HG03469 (cell line): Measurements from ENCODE around the gene LRSAM1.

Experiments used
- ATAC-seq: cut with Tn5 transposase; IDR thresholded peaks from one replicate; pipeline ENCODE4 v1.9.1; 2021; ENCODE audit warnings: mild to moderate bottlenecking, moderate library complexity, moderate number of reproducible peaks; ENCODE audit not compliant: unreplicated experiment

Gene LRSAM1

DNA sequence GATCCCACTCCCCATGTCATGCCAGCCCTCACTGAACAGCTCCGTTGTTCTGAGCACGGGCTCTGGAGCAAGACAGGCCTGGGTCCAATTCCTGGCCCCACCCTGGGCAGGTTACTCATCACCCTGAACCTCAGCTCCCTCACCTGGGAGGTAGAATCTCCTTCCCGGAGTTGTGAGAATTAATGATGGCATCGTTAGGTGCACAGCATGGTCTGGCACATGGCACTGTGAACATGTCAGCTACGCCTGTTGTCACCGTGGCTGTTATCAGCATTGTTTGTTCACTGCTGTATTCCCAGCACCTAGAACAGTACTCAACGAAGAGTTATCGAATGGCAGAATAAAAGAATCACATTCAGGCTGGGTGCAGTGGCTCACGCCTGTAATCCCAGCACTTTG is 43.0 kb downstream of the LRSAM1 start:
- no peak for ATAC-seq

DNA sequence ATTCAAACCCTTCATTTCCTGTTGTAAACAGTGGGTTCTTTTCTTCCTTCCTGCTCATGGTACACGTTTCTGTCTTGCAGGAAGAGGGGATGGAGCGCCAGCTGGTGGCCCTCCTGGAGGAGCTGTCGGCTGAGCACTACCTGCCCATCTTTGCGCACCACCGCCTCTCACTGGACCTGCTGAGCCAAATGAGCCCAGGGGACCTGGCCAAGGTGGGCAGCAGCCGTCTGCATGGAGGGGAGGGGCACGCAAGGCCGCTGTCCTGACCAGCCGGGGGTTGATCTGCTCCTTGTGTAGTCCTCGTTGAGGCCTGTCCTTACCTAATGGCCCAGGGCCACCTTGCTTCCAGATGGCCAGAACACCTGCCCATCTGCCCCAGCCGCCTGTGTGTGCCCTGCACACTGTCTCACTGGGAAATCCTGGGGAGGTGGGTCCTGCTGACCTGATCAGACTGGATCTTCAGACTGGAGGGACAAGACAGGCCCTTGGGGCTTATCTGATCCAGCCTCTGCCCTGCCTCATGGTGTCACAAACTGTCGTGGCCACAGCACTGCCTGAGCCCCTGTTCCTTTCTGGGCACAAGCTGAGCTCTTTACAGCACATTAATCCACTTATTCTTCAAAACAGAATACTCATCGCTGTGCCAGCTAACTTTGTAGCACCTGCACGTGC is 44.7 kb downstream of the LRSAM1 start:
- ATAC-seq: no peak

DNA sequence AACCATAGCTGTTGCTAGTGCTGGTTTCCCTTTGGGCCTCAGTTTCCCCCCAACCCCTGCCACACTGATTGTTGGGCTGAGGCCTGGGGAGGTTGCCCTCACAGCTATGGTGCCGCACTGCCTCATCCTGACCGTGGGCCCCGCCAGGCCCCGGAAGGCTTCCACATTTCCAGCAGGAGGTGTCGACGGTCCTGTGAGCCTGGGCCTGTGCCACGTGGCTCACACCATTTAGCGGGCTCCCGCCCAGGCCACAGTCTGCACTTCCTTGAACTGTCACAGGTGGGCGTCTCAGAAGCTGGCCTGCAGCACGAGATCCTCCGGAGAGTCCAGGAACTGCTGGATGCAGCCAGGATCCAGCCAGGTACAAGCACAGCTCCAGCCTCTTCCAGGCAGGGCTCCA is 45.7 kb downstream of the LRSAM1 start:
- ATAC-seq: no peak

DNA sequence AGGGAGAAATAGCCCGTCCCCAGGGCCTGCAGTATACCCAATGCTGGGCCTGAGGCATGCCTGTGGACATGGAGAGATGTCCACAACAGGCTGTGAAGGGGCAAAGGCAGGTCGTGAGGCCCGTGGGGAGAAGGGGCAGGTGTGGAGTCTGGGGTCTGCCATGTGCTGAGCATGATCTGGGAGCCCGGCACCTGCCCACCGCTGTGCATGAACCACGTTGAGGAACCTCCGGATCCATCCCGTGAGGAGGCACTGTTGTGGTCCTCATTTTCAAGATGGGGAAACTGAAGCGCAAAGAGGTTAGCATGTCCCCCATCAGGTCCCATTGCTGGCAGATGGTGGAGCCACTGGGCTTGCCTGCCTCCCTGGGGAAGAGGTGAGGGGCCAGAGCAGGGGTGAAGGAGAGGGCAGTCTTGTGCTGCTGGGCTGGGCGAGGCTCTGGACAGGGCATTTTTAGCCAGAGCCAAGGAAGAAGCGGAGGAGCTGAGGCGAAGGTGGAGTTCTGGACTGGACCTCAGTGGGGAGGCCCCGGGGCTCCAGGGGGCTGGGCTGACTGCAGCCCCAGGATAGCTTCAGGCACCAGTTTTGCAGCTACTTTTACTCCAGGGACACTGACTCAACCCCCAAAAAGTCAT is 46.5 kb downstream of the LRSAM1 start:
- ATAC-seq: no peak

DNA sequence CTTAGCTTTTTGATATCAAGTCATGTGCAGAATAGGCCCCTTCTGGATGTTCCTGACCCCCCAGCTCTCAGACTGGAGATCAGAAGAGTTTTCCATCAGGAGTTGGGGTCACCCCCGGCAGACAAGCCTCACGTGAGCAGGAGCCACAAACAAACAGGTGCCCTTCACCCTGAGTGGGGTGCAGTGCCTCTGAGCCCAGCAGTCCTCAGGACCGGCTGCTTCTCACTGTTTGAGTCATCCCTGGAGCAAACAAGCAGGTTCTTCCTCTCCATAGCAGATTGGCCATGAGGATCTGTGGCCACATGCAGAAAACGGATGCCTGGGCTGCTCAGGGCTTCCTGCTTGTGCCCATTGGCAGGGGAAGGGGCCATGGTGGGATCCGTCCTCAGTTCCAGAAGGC is 47.0 kb downstream of the LRSAM1 start:
- no peak for ATAC-seq

DNA sequence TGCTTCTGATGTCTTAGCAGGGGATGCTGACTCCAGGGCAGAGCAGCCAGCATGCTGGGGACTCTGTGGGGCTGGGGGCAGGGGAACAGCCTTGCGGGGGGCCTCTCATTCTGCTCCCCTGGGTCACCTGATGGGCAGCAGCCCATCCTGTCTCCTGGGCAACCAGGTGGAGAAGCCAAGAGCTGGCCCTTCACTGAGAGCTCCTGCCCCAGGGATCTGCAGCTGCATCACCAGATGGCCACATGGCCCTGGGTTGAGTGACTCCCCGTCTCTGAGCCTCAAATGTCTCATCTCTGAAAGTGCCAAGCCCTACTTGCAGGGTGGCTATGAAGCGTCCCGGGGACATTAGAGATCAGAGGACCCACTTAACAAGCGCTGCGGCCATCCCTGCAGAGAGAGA is 49.1 kb downstream of the LRSAM1 start:
- ATAC-seq: no peak

DNA sequence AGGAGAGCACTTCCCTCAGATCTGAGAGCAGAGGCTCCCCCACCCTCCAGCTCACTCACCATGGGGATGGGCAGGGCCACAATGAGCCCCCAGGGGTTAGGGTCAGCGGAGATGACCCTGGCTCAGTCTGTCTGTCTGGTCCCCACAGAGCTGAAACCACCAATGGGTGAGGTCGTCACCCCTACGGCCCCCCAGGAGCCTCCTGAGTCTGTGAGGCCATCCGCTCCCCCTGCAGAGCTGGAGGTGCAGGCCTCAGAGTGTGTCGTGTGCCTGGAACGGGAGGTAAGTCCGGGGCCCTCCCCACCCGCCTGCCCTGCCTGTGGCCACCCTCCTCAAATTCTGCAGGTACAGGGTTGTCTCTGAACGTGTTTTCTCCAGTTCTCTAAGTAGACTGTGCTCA is 49.6 kb downstream of the LRSAM1 start:
- no peak for ATAC-seq

DNA sequence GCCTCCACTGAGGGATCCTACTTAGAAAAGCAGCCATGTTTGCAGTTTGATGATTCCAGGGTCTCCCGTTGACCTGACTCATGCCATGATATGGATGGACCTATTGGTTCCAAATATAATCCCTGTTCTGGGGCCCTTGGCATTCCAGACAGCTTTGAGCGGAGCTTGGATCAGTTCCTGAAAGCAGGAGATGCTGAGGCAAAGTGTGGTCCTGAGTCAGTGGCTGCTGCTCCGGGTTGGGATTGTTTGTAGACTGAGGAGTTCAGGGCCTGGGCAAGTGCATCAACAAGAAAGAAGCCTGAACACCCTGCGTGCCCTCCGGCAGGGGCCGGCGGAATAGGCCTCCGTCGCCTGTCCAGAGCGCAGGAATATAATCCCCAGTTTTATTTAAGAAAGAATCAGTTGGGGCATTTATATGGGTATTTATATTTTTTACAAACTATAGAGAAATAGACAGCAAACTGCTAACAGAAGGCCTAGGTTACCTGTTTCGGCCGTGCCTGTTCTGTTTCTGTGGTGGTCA is 50.6 kb downstream of the LRSAM1 start:
- ATAC-seq: no peak

DNA sequence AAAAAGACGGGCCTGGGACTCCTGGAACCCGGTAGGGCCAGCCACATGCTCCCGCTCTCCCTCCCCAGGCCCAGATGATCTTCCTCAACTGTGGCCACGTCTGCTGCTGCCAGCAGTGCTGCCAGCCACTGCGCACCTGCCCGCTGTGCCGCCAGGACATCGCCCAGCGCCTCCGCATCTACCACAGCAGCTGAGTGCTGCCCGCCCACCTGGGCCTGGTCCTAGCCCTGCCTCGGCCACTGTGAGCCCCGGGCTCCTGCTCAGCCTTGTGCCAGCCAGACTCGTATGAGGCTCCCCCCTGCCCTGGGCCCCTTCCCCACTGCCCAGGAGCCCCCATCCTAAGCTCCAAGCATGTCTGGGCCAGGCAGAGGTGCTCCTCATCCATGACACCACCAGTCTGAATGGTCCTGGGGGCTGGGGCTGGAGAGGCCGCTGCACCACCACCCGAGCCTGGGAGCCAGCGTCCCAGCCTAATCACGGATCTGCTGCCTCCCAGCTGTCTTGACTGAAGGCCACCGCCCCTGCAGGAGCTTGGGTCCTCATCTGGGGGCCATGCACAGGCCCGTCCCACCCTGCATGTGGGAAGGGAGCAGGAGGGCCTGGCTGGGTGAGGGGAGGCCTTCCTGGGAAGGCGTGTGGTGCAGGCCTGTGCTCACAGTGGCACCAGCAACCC is 51.5 kb downstream of the LRSAM1 start:
- ATAC-seq: no peak

DNA sequence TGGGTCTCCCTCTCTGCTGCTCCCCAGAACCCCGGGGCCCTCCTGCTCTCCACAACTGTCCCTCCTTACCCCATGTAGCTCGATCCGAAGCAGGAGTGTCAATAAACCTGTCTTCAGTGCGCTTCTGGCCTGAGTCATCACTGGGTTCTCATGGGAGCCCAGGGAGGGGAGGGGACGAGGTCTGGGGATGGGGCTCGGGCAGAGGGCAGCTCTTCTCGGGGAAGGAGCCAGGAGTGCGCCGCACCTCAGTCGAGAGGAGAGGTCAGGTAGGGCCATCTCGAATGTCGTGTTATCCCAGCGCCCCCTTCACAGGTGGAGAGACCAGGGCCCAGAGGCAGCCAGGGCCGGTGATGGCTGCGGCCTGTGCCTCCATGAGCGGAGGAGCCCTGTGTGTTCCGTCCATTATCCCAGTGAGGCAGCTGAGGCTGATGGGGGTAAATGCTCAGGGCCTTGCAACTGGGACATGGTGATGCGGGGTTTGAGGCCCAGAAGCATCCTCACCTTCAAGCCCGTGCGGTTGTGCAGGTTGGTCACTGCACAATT is 52.1 kb downstream of the LRSAM1 start:
- no peak for ATAC-seq

DNA sequence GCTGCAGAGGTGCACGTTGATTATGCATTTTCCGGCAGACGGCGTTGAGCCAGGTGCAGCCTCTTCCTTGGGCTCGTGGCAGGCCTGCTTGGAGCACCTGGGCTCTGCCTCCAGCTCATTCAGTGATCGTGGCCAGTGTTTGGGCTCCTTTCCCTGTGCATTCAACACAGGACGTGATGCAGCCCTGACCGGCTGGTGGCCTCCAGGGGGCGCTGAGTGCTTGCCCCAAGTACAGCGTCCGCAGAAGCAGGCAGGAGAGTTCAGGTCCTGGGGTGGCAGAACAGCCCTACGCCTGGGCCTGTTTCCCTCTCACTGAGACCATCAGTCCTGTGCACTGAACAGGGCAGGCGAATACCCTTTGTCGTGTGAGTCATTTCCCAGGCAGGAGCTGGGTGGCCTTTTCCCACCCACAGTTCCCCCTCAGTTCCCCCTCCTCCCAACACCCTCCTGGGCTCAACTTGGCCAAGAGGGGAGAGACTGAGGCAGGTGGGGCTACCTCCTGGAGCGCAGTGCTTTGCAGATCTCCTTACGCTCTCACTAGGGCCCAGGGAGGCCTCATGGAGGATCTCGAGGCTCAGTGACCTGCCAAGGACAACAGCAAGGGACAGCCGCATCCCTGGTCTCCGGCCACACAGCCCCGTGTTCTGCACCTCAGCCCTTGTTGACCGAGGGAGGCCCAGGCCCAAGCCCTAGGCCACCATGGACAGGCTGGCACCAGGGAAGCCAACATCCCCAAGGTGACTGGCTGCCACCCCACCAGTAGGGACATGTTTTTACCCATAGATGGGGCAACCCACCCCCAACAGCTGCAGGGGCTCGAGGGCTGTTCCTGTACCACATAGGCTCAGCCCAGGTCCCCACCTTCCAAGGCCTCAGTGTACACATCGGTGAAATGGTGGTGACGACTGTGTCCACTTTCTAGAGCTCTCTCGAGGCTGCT is 52.9 kb downstream of the LRSAM1 start:
- no peak for ATAC-seq

DNA sequence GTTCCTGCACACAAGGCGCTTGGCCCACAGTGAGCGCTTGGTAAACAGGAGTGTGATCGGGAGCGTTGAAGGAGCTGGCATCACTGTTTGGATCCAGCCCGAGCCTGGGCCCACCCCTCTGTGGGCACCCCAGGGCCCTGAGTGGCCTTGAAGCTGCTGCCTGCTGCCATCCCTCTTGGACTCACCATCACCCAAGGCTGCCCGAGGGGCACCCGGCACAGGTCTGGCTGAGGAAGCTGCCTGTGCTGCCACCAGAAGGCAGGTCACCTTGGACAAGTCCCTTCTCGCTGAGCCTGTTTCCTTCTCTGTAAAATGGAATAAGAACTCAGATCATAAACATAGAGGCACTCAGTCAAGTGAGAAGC is 53.6 kb downstream of the LRSAM1 start:
- ATAC-seq: no peak

DNA sequence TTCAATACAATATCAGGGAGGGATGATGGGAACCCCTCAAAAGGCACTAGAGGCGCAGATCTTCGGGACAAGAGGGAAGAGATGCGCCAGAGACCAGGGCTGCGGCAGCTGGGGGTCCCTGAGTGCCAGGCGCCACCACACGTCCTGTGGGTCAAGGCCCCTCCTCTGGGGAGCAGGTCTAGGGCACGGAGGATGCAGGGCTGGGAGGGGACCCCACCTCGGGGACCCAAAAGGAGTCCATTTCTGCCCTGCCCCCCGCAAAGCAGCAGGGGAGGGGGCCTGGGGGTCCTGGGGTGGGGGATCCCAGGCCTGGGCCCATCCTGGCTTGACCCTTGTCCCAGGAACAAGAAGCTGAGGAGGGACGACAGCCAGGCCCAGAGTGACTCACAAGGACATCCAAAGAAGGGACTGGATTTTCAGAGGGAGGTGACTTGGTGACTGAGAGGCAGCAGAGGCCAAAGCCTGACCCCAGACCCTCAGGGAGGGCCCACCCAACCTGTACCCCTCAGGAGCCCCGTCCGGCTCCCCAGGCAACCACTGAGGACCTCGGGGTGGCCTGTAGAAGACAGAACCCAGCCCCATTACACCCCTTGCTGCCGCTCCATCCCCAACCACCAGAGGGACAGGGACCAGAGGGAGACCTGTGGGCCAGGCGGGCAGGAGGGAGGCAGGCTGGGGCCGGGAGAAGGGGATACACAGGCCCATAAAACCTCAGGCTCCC is 54.2 kb downstream of the LRSAM1 start:
- ATAC-seq: no peak

DNA sequence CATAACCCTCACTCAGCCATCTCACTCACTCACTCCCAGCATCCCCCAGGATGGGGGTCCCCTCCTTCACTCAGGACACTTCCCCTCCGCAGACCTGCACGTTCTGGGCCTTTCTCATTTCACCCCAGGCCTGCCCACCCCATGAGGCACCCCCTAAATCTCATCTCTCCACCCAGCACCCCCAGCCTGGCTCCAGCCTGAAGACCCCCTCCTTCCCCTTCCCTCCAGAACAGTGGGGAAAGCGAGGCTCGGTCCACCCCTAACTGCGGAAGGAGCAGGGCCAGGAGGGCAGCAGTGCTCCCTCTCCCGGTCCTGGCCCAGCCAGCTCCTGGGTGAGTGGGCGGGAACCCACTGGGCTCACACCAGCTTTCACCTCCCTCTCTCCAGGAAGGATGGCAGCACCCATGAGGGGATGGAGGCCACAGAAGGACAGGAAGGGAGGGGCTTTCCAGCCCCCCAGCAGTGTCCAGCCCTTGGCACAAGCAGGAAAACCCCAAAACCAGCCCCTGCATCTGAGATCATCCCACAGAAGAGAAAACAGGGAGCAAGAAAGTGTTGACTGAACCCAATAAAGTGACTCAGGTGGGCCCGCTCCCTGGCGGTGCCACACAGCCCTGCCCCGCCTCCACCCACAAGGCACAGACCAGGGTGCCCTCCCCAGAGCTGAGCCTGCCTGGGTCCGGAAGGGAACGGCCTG is 55.0 kb downstream of the LRSAM1 start:
- no peak for ATAC-seq

DNA sequence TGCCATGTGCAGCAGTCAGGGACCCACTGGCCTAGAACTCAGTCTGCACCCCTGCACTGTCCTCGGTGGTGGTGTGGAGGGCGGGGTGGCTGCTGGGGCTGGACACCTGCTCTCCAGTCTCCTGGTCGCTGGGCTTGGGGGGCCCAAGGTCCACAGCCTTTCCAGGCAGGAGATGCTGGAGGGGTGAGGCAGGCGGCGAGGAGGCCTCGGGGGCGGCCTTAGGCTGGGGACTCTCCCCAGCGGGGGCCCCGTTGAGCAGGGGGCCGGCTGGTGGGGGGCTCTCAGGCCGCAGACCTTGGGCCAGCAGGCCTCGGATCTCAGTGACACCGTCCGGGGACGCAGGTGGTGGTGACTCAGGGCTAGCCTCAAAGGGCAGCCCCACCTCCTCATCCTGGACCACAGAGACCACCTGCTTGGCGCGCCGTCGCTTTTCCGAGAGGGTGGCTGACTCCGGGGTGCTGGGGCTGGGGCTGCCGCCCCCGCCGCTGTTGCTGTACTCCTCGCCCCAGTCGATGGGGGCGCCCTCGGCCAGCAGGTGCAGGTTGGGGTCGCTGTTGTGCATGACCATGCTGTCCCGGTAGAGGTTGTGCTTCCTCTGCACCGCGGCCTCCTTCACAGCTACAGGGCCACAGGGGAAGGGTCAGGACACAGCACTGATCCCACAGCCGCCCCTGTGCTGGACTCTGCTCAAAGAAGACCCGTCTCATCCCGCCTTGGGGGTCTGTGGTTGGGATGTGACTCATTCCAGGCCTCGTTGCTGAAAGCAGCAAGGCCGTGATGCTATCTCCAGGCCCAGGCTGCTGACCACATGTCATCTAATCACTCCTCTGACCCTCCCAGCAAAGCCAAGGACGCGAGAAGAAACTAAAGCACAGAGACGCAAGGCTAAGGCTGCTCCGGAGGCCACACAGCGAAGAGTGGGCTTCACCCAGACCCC is 55.8 kb downstream of the LRSAM1 start:
- no peak for ATAC-seq

DNA sequence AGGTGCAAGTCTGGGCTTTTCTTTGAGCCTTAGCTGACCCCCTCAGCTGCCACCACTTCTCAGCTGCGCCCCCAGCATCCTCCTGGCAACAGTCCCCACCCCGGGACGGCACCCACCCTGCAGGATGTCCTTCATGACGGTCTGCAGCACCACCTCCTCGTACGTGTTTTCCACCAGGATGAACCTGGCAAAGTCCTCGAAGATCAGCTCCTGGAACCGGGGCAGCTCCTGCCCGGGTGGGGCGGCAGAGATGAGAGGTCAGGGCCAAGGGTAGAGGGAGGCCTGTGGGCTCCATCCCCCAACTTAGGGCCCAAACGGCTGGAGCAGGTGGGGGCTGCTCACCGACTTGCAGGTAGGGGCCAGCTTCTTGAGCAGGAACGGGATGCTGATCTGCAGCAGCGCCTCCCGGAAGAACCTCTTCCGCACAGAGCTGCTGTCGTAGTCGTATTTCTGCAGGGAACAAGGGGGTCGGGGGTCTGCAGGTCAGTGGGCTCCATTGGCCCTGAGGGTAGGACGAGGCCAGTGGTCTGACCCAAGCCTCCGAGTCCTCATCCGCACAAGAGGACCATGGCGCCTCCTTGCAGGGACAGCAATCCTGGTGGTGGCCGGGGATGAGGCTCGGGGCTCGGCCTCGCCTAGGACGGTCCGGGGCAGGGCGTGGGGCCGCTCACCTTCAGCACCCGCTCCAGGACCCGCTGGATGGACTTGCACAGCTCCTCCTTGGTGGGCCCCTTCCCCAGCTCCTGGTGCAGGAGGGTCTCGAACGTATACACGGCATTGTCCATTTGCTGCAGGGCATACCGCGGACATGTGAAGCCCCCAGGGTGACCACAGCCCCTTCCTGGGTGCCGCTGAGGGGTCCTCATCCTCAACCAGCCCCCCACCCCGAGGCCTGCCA is 56.7 kb downstream of the LRSAM1 start:
- ATAC-seq: no peak

DNA sequence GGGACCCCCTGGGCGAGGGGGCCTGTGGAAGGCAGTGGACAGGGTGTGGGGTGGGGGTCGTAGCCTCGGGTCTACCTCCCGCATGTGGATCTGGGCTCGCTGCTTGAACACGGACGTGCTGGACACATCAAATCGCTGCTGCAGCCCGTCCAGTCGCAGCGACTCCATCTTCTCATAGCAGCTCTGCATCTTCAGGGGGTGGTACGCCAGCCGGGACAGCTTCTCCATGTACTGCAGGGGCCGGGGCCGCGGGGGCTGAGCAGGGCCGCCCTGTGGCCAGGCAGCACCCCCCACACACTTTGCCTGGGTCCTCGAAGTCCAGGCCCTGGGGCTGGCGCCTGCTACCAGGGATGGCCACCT is 57.6 kb downstream of the LRSAM1 start:
- no peak for ATAC-seq
